AG10803 (cell line): ENCODE results near the gene TMEM145.
"Not testable (repeated sequence)": the region's sequence is repeated elsewhere in the genome, so short reads cannot be mapped to it uniquely, and the experiment has no call there.

ENCODE experiments used
- DNase-seq: peaks from one replicate; pipeline ENCODE4 v3.0.0; 2010; ENCODE audit warnings: low read depth
- H3K4me3 ChIP-seq: 2 replicates; pipeline ENCODE4 v1.5.1; 2011; ENCODE audit warnings: mild to moderate bottlenecking, low read length, control low read depth
- TF ChIP-seq, protein P1 (sequence below): conservative IDR thresholded peaks from 2 replicates; pipeline ENCODE4 v1.5.1; 2011; ENCODE audit warnings: mild to moderate bottlenecking, low read length, control low read depth, inconsistent platforms

Gene TMEM145

DNA sequence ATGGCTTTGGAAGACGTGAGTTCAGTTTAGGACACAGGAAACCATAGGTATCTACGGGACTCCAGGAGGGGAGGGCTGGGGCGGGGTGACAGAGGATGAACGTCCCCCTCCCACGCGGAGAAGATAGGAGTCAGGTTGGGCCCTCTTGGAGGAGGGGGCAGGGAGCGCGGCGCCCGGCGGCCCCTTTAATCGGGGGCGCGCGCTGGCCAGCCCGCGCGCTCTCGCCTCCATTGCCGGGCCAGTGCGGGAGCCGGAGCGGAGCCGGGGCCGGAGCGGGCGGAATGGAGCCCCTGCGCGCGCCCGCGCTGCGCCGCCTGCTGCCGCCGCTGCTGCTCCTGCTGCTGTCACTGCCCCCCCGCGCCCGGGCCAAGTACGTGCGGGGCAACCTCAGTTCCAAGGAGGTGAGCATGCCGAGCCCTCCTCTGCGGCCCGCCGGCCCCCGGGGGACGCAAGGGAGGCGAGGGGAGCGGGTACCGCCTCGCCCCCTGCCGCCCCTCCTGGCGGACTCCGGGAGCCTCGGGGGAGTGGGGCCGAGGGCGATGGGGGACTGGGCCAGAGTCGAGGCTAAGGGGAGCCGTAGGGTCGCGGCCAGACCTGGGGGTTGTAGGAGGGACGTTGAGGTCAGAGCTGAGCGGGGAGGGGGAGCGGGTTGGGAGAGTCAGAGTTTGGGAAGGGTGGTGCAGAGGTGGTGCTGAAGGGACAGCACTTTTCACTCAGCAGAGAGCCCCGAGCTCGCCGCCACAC, at the start of gene TMEM145:
Gene TMEM145, plus strand, starts transcription at position 214 of the 744 bp plus-strand sequence. Its CDS starts 68 bp downstream, at position 282.
- peak; percentile 44 for DNase-seq
- H3K4me3 ChIP-seq = peak within 1 kb of the TSS; percentile 44
- TF ChIP-seq, protein P1, sequence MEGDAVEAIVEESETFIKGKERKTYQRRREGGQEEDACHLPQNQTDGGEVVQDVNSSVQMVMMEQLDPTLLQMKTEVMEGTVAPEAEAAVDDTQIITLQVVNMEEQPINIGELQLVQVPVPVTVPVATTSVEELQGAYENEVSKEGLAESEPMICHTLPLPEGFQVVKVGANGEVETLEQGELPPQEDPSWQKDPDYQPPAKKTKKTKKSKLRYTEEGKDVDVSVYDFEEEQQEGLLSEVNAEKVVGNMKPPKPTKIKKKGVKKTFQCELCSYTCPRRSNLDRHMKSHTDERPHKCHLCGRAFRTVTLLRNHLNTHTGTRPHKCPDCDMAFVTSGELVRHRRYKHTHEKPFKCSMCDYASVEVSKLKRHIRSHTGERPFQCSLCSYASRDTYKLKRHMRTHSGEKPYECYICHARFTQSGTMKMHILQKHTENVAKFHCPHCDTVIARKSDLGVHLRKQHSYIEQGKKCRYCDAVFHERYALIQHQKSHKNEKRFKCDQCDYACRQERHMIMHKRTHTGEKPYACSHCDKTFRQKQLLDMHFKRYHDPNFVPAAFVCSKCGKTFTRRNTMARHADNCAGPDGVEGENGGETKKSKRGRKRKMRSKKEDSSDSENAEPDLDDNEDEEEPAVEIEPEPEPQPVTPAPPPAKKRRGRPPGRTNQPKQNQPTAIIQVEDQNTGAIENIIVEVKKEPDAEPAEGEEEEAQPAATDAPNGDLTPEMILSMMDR = no peak

DNA sequence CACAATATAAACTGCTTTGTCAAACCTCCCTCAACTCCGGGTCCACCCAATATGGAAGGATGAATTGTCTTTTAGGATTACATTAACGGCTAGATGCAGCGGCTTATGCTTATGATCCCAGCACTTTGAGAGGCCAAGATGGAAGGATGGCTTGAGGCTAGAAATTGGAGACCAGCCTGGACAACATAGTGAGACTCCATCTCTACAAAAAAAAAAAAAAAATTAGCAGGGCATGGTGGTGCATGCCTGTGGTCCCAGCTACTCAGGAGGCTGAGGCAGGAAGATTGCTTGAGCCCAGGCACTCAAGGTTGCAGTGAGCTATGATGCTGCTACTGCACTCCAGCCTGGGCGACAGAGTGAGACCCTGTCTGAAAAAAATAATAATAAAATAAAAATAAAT, 47.0 kb upstream of the TMEM145 start:
- DNase-seq, H3K4me3 ChIP-seq: not testable (repeated sequence)

DNA sequence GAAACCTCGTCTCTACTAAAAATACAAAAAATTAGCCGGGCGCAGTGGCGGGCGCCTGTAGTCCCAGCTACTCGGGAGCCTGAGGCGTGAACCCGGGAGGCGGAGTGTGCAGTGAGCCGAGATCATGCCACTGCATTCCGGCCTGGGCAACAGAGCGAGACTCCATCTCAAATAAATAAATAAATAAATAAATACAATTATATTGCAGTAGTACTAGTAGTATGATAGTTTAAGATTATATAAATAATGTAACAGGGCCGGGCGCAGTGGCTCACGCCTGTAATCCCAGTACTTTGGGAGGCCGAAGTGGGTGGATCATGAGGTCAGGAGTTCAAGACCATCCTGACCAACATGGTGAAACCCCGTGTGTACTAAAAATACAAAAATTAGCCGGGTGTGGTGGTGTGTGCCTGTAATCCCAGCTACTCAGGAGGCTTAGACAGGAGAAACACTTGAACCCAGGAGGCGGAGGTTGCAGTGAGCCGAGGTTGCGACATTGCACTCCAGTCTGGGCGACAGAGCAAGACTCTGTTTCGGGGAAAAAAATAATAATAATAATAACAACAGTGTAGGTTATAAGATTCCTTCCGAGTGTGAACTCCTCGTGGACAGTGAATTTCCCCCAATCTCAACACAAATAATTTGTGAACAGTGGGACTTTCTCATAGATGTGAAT, 46.0 kb upstream of the TMEM145 start:
- not testable (repeated sequence) for H3K4me3 ChIP-seq, DNase-seq

DNA sequence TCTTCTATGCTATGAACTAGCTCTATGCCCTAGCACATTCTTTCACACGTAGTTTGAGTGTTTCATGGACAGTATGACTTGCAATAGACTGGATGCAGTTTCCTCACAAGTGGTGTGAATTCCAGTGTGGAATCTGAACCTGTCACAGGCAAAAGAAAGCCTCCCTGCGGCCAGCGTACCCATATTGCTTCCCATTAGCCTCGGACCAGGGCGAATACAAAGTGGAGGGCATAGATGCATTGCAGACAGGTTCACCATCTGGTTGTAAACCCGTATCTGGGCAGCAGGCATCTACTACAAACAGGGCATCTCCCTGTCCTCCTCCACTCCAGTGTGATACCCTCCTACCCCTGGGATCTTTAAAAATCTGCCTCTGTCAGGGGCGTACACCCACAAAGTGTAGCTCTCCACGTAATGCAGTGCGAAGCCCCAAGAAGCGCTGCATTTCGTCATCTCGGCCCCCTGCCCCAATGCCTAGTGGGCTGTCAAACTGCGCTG, 45.4 kb upstream of the TMEM145 start:
- peak; percentile 38 for DNase-seq
- peak overlapping the region; percentile 93 for H3K4me3 ChIP-seq
- TF ChIP-seq, protein P1 = no peak

DNA sequence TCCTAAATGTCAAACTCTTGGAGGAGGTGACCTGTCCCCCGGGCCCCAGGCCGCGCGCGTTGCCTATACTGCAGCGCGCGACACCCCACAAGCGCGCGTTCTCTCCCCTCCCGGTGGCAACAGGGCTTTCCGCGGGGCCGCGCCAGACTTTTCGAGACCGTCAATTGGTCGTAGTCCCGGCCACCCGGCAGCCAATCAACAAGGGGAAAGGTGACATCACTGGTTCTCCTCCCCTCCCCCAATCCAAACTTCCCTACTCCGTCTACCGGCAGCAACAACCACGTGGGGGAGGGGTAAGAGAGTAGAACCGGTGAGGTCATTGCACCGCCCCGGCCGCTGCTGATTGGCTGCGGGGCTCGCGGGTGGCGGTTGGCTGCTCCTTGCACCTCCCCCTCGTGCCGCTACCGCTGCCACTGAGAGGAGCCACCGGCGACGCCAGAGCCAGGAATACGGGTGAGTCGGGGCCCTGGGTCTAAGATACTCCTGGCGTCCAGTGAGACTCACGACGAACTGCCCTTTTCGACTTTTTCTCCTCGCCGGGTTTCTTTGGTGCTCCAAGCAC, 44.9 kb upstream of the TMEM145 start:
- TF ChIP-seq, protein P1 = no peak
- peak; percentile 99 for DNase-seq
- peak overlapping the region; percentile 93 for H3K4me3 ChIP-seq

DNA sequence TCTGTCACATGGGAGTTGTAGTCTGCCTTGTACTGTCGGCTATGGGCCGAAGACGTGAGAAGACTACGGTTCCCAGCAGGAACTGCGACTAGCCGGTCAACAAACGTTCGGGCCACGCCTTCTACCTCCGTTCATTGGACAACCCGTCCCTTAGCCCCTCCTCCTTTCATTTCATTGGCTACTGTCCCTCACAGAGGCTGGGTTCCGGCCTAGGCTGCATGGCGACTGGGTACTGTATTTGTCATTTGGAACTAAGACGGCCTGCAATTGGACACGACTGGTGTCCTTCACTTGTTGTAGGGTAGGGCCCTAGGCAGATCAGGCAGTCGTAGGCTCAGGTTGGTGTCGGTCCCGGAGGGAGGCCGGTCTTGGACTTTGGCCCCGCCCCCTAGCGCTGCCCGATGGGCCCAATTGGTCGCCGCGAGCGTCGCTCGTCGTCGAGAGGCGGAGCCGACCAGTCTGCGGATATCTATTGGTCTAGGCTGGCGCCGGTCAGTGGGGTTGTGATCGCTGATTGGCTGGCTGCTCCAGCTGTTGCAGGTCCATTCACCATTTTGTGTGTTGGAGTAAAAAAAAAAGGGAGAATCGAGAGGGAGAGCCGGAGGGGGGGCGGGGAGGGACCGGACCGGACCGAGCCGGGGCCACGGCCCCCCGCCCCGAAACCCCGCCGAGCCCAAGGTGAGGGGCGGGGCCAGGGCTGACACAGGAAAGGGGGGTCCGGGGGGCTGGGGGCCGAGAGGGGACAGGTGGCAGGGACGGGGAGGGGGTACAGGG, 44.2 kb upstream of the TMEM145 start, which contains the start of gene CIC:
Gene CIC, plus strand, starts transcription at position 549 of the 774 bp plus-strand sequence. CDS start 2,532 bp downstream, outside the sequence.
- peak; percentile 100 for DNase-seq
- peak within 1 kb of the TSS; percentile 93 for H3K4me3 ChIP-seq
- TF ChIP-seq, protein P1 = no peak

DNA sequence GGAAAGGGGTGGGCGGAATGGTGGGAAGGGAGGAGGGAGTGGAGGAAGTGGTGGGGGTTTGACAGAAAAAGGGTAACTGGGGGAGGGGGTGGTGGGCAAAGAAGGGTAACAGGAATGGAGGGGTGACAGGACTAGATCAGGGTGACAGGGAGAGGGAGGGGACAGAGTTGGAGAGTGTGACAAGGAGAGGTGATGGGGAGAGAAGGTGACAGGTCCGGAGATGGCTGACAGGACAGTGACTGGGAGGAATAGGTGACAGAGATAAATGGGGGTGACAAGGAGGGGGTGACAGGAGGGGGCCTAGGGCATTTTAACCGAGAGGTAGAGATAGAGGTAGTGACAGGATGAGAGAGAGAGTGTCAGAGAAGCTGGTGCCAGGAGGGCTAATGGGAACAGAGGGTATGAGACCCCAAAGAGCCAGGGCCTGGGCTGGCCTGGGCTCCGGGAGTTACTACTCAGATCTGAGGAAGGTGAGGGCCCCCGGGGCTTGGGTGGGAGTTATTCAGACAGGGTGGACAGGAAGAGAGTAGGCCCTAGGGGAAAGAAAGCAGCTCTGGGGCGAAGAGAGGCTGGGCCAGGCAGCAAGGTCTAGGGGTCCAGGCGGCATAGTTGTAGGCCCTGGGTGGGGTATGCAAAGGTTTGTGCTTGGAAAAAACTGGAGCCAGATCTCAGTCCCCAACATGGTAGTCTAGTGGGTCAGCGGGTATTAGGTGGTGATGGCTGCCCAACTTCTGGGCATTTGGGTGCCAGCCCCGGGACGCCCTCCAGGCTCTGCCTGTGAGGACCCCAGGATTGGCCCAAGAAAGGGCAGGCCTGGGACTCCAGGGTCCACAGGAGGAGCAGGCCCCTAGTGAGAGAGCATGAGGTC, 43.4 kb upstream of the TMEM145 start:
- no peak for DNase-seq
- TF ChIP-seq, protein P1 = no peak
- H3K4me3 ChIP-seq = peak overlapping the region; percentile 90
